Adrenal gland (tissue), 5 donors: ENCODE results near the gene PLBD2.

Experiments used
- POLR2A ChIP-seq, 2 donors: fragments of 450-650 bp; IDR thresholded peaks; one replicate each; pipeline ENCODE4 v1.6.1; 2017; ENCODE audit warnings: antibody characterized with exemption in 2 of 2, mild to moderate bottlenecking in 2 of 2, moderate library complexity in 1 of 2
- TF ChIP-seq, protein P1 (sequence below), 6 experiments: fragments of 450-650 bp in 4 of 6; fragments of 200-600 bp in 2 of 6; sonication (generic) in 1 of 6; IDR thresholded peaks; 1 replicate in 5 of 6; 2 replicates in 1 of 6; pipeline versions ENCODE4 v1.5.1 to v1.8.0; 2016 to 2021; ENCODE audit warnings: antibody characterized with exemption in 6 of 6, mild to moderate bottlenecking in 2 of 6, moderate library complexity in 1 of 6
- donor health status: DM: no; HTN: no; CAD: no.

DNA sequence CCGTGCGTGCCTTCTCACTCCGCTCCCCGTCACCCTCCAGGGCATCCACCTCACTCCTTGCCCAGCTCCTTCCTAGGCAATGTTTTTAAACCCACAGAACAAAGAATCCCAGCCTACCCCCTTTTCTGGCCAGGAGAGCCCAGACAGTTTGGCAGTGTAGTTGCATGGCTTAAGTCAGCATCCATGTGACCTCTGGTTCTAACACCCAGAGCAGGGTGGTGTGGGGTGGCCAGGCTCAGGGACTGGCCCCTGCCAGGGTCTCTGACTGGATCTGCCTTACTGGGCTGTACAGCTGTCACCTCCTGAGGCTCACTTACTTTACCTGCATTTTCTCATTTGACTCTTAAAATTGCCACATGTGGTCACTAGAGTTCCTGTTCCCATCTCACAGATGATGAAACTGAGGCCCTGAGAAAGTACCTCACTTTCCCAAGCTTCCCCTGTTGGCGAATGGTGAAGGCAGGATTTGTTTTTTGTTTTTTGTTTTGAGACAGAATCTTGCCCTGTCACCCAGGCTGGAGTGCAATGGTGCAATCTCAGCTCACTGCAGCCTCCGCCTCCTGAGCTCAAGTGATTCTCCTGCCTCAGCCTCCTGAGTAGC is 27.0 kb downstream of the PLBD2 start:
- TF ChIP-seq, protein P1, sequence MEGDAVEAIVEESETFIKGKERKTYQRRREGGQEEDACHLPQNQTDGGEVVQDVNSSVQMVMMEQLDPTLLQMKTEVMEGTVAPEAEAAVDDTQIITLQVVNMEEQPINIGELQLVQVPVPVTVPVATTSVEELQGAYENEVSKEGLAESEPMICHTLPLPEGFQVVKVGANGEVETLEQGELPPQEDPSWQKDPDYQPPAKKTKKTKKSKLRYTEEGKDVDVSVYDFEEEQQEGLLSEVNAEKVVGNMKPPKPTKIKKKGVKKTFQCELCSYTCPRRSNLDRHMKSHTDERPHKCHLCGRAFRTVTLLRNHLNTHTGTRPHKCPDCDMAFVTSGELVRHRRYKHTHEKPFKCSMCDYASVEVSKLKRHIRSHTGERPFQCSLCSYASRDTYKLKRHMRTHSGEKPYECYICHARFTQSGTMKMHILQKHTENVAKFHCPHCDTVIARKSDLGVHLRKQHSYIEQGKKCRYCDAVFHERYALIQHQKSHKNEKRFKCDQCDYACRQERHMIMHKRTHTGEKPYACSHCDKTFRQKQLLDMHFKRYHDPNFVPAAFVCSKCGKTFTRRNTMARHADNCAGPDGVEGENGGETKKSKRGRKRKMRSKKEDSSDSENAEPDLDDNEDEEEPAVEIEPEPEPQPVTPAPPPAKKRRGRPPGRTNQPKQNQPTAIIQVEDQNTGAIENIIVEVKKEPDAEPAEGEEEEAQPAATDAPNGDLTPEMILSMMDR (IDR thresholded peaks at IDR 0.05): no peak
- TF ChIP-seq POLR2A (IDR thresholded peaks at IDR 0.05): no peak
